SK-N-SH (cell line): ENCODE measurements around the gene CKM. TPM values are rescaled to one million over a fixed set of nuclear protein-coding genes. Genes with fewer than 3 reads are reported as not detected.

Source experiments
- CTCF ChIA-PET: fragments of 300-600, 350-600 bp; formaldehyde crosslinking; extraction: SDS; loops from one replicate; lab custom pipeline; 2021; lab: Yijun Ruan, JAX
- POLR2A ChIA-PET: fragments of 350-600 bp; sonication (Branson Sonifier 250); formaldehyde crosslinking; extraction: SDS; loops from one replicate; lab custom pipeline; 2020; ENCODE audit warnings: antibody characterized with exemption, inconsistent platforms; lab: Yijun Ruan, JAX
- DNase-seq: peaks from one replicate; pipeline ENCODE4 v3.0.0; 2012
- H2AFZ ChIP-seq: fragments of 200-600 bp; sonication (generic); 2 replicates; pipeline ENCODE4 v1.8.1; 2016; ENCODE audit warnings: antibody characterized with exemption, mild to moderate bottlenecking, low read depth
- H3F3A ChIP-seq: fragments of 200-600 bp; sonication (generic); replicated peaks from 2 replicates; pipeline ENCODE3; 2016; ENCODE audit warnings: antibody characterized with exemption, mild to moderate bottlenecking; ENCODE audit not compliant: insufficient read depth
- H3K27ac ChIP-seq, 2 experiments: fragments of 200-500 bp in 1 of 2; fragments of 200-600 bp in 1 of 2; sonication (Bioruptor generic) in 1 of 2; sonication (generic), shearing (Covaris generic) in 1 of 2; 2 replicates each; pipeline versions ENCODE4 v1.5.1 to v1.6.1; 2014 to 2016; ENCODE audit warnings: low read depth in 2 of 2, inconsistent platforms in 1 of 2, low read length in 1 of 2, mild to moderate bottlenecking in 1 of 2, mixed read lengths in 1 of 2
- H3K27me3 ChIP-seq: fragments of 200-600 bp; sonication (generic), shearing (Covaris generic); 2 replicates; pipeline ENCODE4 v1.6.1; 2016; ENCODE audit warnings: mixed run types; ENCODE audit not compliant: insufficient read depth
- H3K36me3 ChIP-seq, 2 experiments: fragments of 200-500 bp in 1 of 2; fragments of 200-600 bp in 1 of 2; sonication (Bioruptor generic) in 1 of 2; sonication (generic) in 1 of 2; replicated peaks in 1 of 2; 2 replicates each; pipeline versions ENCODE3 to v1.5.1; 2014 to 2016; ENCODE audit warnings: low read length in 1 of 2, mild to moderate bottlenecking in 1 of 2; ENCODE audit not compliant: insufficient read depth in 2 of 2, control insufficient read depth in 1 of 2
- H3K4me1 ChIP-seq, 2 experiments: fragments of 200-500 bp in 1 of 2; fragments of 200-600 bp in 1 of 2; sonication (Bioruptor generic) in 1 of 2; sonication (generic), shearing (Covaris generic) in 1 of 2; 2 replicates each; pipeline versions ENCODE4 v1.5.1 to v1.6.1; 2014 to 2016; ENCODE audit warnings: low read depth in 1 of 2, low read length in 1 of 2, mixed run types in 1 of 2; ENCODE audit not compliant: insufficient read depth in 2 of 2, control insufficient read depth in 1 of 2
- H3K4me2 ChIP-seq: fragments of 200-600 bp; sonication (generic), shearing (Covaris generic); 2 replicates; pipeline ENCODE4 v1.6.1; 2017; ENCODE audit warnings: mixed run types
- H3K4me3 ChIP-seq, 2 experiments: fragments of 200-500 bp in 1 of 2; fragments of 200-600 bp in 1 of 2; sonication (Bioruptor generic) in 1 of 2; sonication (generic), shearing (Covaris generic) in 1 of 2; 2 replicates each; pipeline versions ENCODE4 v1.5.1 to v1.8.1; 2014 to 2016; ENCODE audit warnings: low read depth in 2 of 2, inconsistent platforms in 1 of 2, low read length in 1 of 2, mild to moderate bottlenecking in 1 of 2, mixed read lengths in 1 of 2, moderate library complexity in 1 of 2
- H3K79me2 ChIP-seq: fragments of 200-600 bp; sonication (generic); 2 replicates; pipeline ENCODE4 v1.8.1; 2017; ENCODE audit warnings: mild to moderate bottlenecking; ENCODE audit not compliant: insufficient read depth
- H3K9ac ChIP-seq: fragments of 200-600 bp; sonication (generic); 2 replicates; pipeline ENCODE4 v1.6.1; 2017; ENCODE audit warnings: mixed run types
- H3K9me2 ChIP-seq: fragments of 200-600 bp; sonication (generic); 2 replicates; pipeline ENCODE4 v1.6.1; 2017; ENCODE audit warnings: mixed run types
- H3K9me3 ChIP-seq: fragments of 200-600 bp; sonication (generic); 2 replicates; pipeline ENCODE4 v1.6.1; 2017; ENCODE audit warnings: mixed run types, mild to moderate bottlenecking, moderate library complexity
- H4K20me1 ChIP-seq: fragments of 200-600 bp; sonication (generic); 2 replicates; pipeline ENCODE4 v1.6.1; 2017; ENCODE audit warnings: mild to moderate bottlenecking, mixed run types; ENCODE audit not compliant: insufficient read depth
- ELF1 ChIP-seq: IDR thresholded peaks from 2 replicates; pipeline ENCODE4 v1.4.0; 2012
- EP300 ChIP-seq, 2 experiments: IDR thresholded peaks; 2 replicates each; pipeline versions ENCODE4 v1.4.0 to v1.6.1; 2012; ENCODE audit warnings: borderline replicate concordance in 1 of 2, low read depth in 1 of 2, low read length in 1 of 2
- EZH2phosphoT487 ChIP-seq: fragments of 200-600 bp; sonication (generic); IDR thresholded peaks from 2 replicates; pipeline ENCODE4 v1.6.1; 2017; ENCODE audit warnings: low read depth, mixed run types, mild to moderate bottlenecking, antibody characterized with exemption, moderate library complexity, borderline replicate concordance
- FOXJ3 ChIP-seq: sonication (generic); formaldehyde crosslinking; IDR thresholded peaks from 2 replicates; pipeline ENCODE4 v1.5.1; 2020; ENCODE audit warnings: mild to moderate bottlenecking, missing genetic modification reagents
- FOXM1 ChIP-seq: IDR thresholded peaks from 2 replicates; pipeline ENCODE4 v1.4.0; 2012; ENCODE audit warnings: low read depth, mild to moderate bottlenecking
- GATA2 ChIP-seq: sonication (generic); formaldehyde crosslinking; IDR thresholded peaks from 2 replicates; pipeline ENCODE4 v1.5.0; 2020; ENCODE audit warnings: mild to moderate bottlenecking, missing genetic modification reagents
- NFIC ChIP-seq: IDR thresholded peaks from 2 replicates; pipeline ENCODE4 v1.4.0; 2012; ENCODE audit warnings: borderline replicate concordance
- NRF1 ChIP-seq: IDR thresholded peaks from 2 replicates; pipeline ENCODE4 v1.6.1; 2012; ENCODE audit warnings: low read depth, mild to moderate bottlenecking, low read length
- RCOR1 ChIP-seq: fragments of 150-350 bp; IDR thresholded peaks from 2 replicates; pipeline ENCODE4 v1.6.1; 2017; ENCODE audit warnings: antibody characterized with exemption, low read length
- REST ChIP-seq: IDR thresholded peaks from 2 replicates; pipeline ENCODE4 v1.6.1; 2012; ENCODE audit warnings: mild to moderate bottlenecking, low read depth, low read length, moderate library complexity
- SMC3 ChIP-seq: IDR thresholded peaks from 2 replicates; pipeline ENCODE4 v1.6.1; 2012; ENCODE audit warnings: low read depth, low read length, improper control_type of control experiment
- TCF12 ChIP-seq: IDR thresholded peaks from 2 replicates; pipeline ENCODE4 v1.4.0; 2012
- TEAD4 ChIP-seq: IDR thresholded peaks from 2 replicates; pipeline ENCODE4 v1.4.0; 2012; ENCODE audit warnings: mild to moderate bottlenecking, borderline replicate concordance; ENCODE audit not compliant: insufficient read depth
- WGBS: methylation state at CpG from one replicate; pipeline ENCODE4 v1.1.6; 2017; ENCODE audit warnings: low lambda C conversion rate; 5-methylcytosine and 5-hydroxymethylcytosine counted together
- polyA plus RNA-seq, 3 experiments: library from polyadenylated mRNA; depleted of rRNA; stranded (reverse); fragments of >200 nt; gene quantifications; 2 replicates each; pipeline ENCODE4 v1.2.3, GENCODE V29; 2012
- TF ChIP-seq, protein P1 (sequence below): IDR thresholded peaks from 2 replicates; pipeline ENCODE4 v1.4.0; 2012; ENCODE audit warnings: low read depth, borderline replicate concordance
- TF ChIP-seq, protein P2 (sequence below): IDR thresholded peaks from 2 replicates; pipeline ENCODE4 v1.4.0; 2012; ENCODE audit warnings: low read depth, borderline replicate concordance

The CKM gene
- polyA plus RNA-seq, 1 of the 3 experiments (the other 2 are of a cell fraction) = 0.05 TPM

DNA sequence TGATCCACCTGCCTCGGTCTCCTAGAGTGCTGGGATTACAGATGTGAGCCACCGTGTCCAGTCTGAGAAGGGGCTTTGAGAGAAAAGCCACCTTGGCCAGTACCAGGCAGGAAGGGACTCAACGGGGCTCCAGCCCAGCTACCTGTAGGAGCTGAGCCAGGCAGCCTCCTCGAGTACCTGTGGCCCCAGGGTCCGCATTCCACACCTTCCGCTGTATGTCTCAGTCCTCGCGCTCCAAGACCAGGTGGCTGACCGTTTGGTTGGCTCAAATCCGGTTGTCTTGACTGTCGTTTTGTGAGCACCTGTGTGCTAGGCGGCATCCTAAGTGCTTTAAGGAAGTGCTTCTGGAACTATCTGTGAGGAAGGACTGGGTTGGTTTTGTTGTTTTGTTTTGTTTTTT is 55.4 kb downstream of the CKM start:
- Histone ChIP-seq H3K4me2 (no peak overlapping the region), H3K79me2 (no peaks in the 10 kb centered on the region), H3K36me3 (peaks cover 8 to 13% of the 10 kb centered on the region in 2 experiments), H3K9me2 (no peaks in the 10 kb centered on the region), H3F3A (no peaks in the 10 kb centered on the region), H3K27ac (no peak overlapping the region), H2AFZ (no peak overlapping the region), H3K9ac (no peak overlapping the region), H3K27me3 (no peaks in the 10 kb centered on the region), H3K4me3 (no peak overlapping the region), H3K4me1 (no peaks in the 10 kb centered on the region), H3K9me3 (no peaks in the 10 kb centered on the region), H4K20me1 (no peaks in the 10 kb centered on the region)
- 94% methylated on average over 11 of the region's 12 CpGs for WGBS
- no peak for DNase-seq
- ChIA-PET CTCF (interaction anchor here (1.0 to 1.2 kb wide), 2 partner anchors 12 to 21 kb away, joined by 3 read pairs; no protein-coding TSS in a partner anchor), POLR2A (no interaction called here)
- TF ChIP-seq GATA2 (CRISPR knock-in tag) (no peak), EZH2phosphoT487 (no peak), NFIC (no peak), NRF1 (no peak), REST (no peak), TEAD4 (no peak), FOXJ3 (no peak), EP300 (IDR thresholded peaks at IDR 0.05; ENCODE audit: borderline replicate concordance in 1 of 2, low read depth in 1 of 2, low read length in 1 of 2) (no peak), TCF12 (no peak), SMC3 (no peak), RCOR1 (no peak), FOXM1 (no peak), ELF1 (no peak)
- TF ChIP-seq, protein P1, sequence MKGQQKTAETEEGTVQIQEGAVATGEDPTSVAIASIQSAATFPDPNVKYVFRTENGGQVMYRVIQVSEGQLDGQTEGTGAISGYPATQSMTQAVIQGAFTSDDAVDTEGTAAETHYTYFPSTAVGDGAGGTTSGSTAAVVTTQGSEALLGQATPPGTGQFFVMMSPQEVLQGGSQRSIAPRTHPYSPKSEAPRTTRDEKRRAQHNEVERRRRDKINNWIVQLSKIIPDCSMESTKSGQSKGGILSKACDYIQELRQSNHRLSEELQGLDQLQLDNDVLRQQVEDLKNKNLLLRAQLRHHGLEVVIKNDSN = no peak
- TF ChIP-seq, protein P2, sequence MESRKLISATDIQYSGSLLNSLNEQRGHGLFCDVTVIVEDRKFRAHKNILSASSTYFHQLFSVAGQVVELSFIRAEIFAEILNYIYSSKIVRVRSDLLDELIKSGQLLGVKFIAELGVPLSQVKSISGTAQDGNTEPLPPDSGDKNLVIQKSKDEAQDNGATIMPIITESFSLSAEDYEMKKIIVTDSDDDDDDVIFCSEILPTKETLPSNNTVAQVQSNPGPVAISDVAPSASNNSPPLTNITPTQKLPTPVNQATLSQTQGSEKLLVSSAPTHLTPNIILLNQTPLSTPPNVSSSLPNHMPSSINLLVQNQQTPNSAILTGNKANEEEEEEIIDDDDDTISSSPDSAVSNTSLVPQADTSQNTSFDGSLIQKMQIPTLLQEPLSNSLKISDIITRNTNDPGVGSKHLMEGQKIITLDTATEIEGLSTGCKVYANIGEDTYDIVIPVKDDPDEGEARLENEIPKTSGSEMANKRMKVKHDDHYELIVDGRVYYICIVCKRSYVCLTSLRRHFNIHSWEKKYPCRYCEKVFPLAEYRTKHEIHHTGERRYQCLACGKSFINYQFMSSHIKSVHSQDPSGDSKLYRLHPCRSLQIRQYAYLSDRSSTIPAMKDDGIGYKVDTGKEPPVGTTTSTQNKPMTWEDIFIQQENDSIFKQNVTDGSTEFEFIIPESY = no peak
